Osteocyte (in vitro differentiated cells): ENCODE measurements around the gene EIF4G2. TPM values are rescaled to one million over a fixed set of nuclear protein-coding genes. Genes with fewer than 3 reads are reported as not detected.
A peak's percentile ranks its signal among the peaks of the same experiment; 100 is the strongest.

Source experiments
- DNase-seq: peaks from one replicate; pipeline ENCODE4 v3.0.0; 2021; ENCODE audit warnings: mixed read lengths; ENCODE audit not compliant: unreplicated experiment; ENCODE audit errors: extremely low spot score
- H3K27ac Mint-ChIP-seq: one replicate; pipeline ENCODE4 v1.8.0; 2021; ENCODE audit warnings: mild to moderate bottlenecking, mixed read lengths; ENCODE audit not compliant: unreplicated experiment
- H3K27me3 Mint-ChIP-seq: one replicate; pipeline ENCODE4 v1.8.0; 2021; ENCODE audit warnings: mixed read lengths; ENCODE audit not compliant: unreplicated experiment
- H3K36me3 Mint-ChIP-seq: one replicate; pipeline ENCODE4 v1.8.0; 2021; ENCODE audit warnings: mixed read lengths; ENCODE audit not compliant: unreplicated experiment
- H3K4me1 Mint-ChIP-seq: one replicate; pipeline ENCODE4 v1.8.0; 2021; ENCODE audit warnings: mixed read lengths; ENCODE audit not compliant: unreplicated experiment
- H3K4me3 Mint-ChIP-seq: one replicate; pipeline ENCODE4 v1.8.0; 2021; ENCODE audit warnings: mild to moderate bottlenecking, moderate library complexity, mixed read lengths; ENCODE audit not compliant: unreplicated experiment
- H3K9me3 Mint-ChIP-seq: one replicate; pipeline ENCODE4 v1.8.0; 2021; ENCODE audit warnings: mixed read lengths; ENCODE audit not compliant: unreplicated experiment
- CTCF ChIP-seq: fragments of 200-600 bp; sonication (generic); IDR thresholded peaks from 2 replicates; pipeline ENCODE4 v1.5.0; 2021; ENCODE audit warnings: antibody characterized with exemption, mild to moderate bottlenecking, moderate library complexity
- total RNA-seq: library from RNA; stranded (reverse); gene quantifications from 2 replicates; pipeline ENCODE4 v1.2.1, GENCODE V29; 2021

EIF4G2 gene
- total RNA-seq, 1 donor from 2014 or later, result 966 TPM

- Mint-ChIP-seq H3K27ac (no peak overlapping the region), H3K9me3 (no peaks in the 10 kb centered on the region), H3K27me3 (no peaks in the 10 kb centered on the region), H3K4me1 (peaks cover 5% of the 10 kb centered on the region), H3K36me3 (peaks cover 46% of the 10 kb centered on the region), H3K4me3 (no peak overlapping the region)
- DNase-seq, result no peak
- TF ChIP-seq CTCF, result no peak
These were observed 12.5 kb downstream of the EIF4G2 start for GRCh38 chr11:10796191-10796590.

- Mint-ChIP-seq H3K27ac (no peak overlapping the region), H3K27me3 (no peaks in the 10 kb centered on the region), H3K36me3 (peaks cover 20% of the 10 kb centered on the region), H3K9me3 (no peaks in the 10 kb centered on the region), H3K4me3 (no peak overlapping the region), H3K4me1 (peaks cover 4% of the 10 kb centered on the region)
- no peak for TF ChIP-seq CTCF
- DNase-seq, result no peak
These were observed 15.1 kb downstream of the EIF4G2 start for GRCh38 chr11:10793470-10794255.

- Mint-ChIP-seq H3K4me1 (peaks cover 4% of the 10 kb centered on the region), H3K36me3 (peaks cover 11% of the 10 kb centered on the region), H3K27ac (no peak overlapping the region), H3K27me3 (no peaks in the 10 kb centered on the region), H3K4me3 (no peak overlapping the region), H3K9me3 (no peaks in the 10 kb centered on the region)
- TF ChIP-seq CTCF, result peak; percentile 92
- peak; percentile 94 for DNase-seq
These were observed 16.2 kb downstream of the EIF4G2 start for GRCh38 chr11:10792385-10793068.

- Mint-ChIP-seq H3K4me1 (no peaks in the 10 kb centered on the region), H3K4me3 (no peak overlapping the region), H3K27ac (no peak overlapping the region), H3K9me3 (no peaks in the 10 kb centered on the region), H3K27me3 (no peaks in the 10 kb centered on the region), H3K36me3 (no peaks in the 10 kb centered on the region)
- no peak for TF ChIP-seq CTCF
- no peak for DNase-seq
These were observed 22.3 kb downstream of the EIF4G2 start for GRCh38 chr11:10786451-10786850.

- no peaks in the 10 kb centered on the region for H3K9me3 Mint-ChIP-seq
- H3K4me1 Mint-ChIP-seq, result no peaks in the 10 kb centered on the region
- no peak for TF ChIP-seq CTCF
- no peak overlapping the region for H3K27ac Mint-ChIP-seq
- H3K27me3 Mint-ChIP-seq, result no peaks in the 10 kb centered on the region
- H3K4me3 Mint-ChIP-seq, result no peak overlapping the region
- peaks cover under 1% of the 10 kb centered on the region for H3K36me3 Mint-ChIP-seq
- DNase-seq, result no peak
These were observed 23.6 kb downstream of the EIF4G2 start for GRCh38 chr11:10785146-10785474.
